HG03558 (cell line): ENCODE results near the gene CLIP1.
"Not testable (repeated sequence)": the region's sequence is repeated elsewhere in the genome, so short reads cannot be mapped to it uniquely, and the experiment has no call there.

ENCODE experiments used
- ATAC-seq: cut with Tn5 transposase; IDR thresholded peaks from one replicate; pipeline ENCODE4 v1.9.1; 2021; ENCODE audit warnings: moderate number of reproducible peaks; ENCODE audit not compliant: unreplicated experiment; ENCODE audit errors: extremely low read depth

The CLIP1 gene

GRCh38 chr12:122399592-122400373, 22.7 kb downstream of the CLIP1 start:
- ATAC-seq, result no peak

GRCh38 chr12:122399254-122399591, 23.2 kb downstream of the CLIP1 start:
- ATAC-seq, result no peak

- not testable (repeated sequence) for ATAC-seq
These were observed 24.5 kb downstream of the CLIP1 start for GRCh38 chr12:122397981-122398380.

- no peak for ATAC-seq
These were observed 27.1 kb downstream of the CLIP1 start for GRCh38 chr12:122395319-122395718.

GRCh38 chr12:122394626-122395194, 27.8 kb downstream of the CLIP1 start:
- no peak for ATAC-seq

GRCh38 chr12:122393817-122394216, 28.7 kb downstream of the CLIP1 start:
- ATAC-seq, result no peak

- no peak for ATAC-seq
These were observed 30.1 kb downstream of the CLIP1 start for GRCh38 chr12:122392411-122392810.

GRCh38 chr12:122389677-122390076, 32.8 kb downstream of the CLIP1 start:
- ATAC-seq, result no peak

- no peak for ATAC-seq
These were observed 34.6 kb downstream of the CLIP1 start for GRCh38 chr12:122387887-122388286.

- ATAC-seq, result no peak
These were observed 37.1 kb downstream of the CLIP1 start for GRCh38 chr12:122385171-122386016.

- no peak for ATAC-seq
These were observed 39.5 kb downstream of the CLIP1 start for GRCh38 chr12:122382919-122383350.

GRCh38 chr12:122381021-122381420, 41.4 kb downstream of the CLIP1 start:
- ATAC-seq, result no peak

GRCh38 chr12:122376751-122377150, 45.7 kb downstream of the CLIP1 start:
- ATAC-seq, result not testable (repeated sequence)

GRCh38 chr12:122374707-122375106, 47.8 kb downstream of the CLIP1 start:
- no peak for ATAC-seq

- ATAC-seq, result no peak
These were observed 50.9 kb downstream of the CLIP1 start for GRCh38 chr12:122371475-122372045.

- no peak for ATAC-seq
These were observed 54.0 kb downstream of the CLIP1 start for GRCh38 chr12:122368361-122369073.

- not testable (repeated sequence) for ATAC-seq
These were observed 54.8 kb downstream of the CLIP1 start for GRCh38 chr12:122367632-122368031.

GRCh38 chr12:122366685-122367475, 55.6 kb downstream of the CLIP1 start:
- ATAC-seq, result no peak

GRCh38 chr12:122365226-122365625, 57.2 kb downstream of the CLIP1 start:
- ATAC-seq, result not testable (repeated sequence)
